Body of pancreas (tissue), 4 donors: ENCODE data around the gene ABCA13. TPM values are rescaled to one million over a fixed set of nuclear protein-coding genes. Genes with fewer than 3 reads are reported as not detected.

Experiments
- ATAC-seq: fragments of 150-250 bp; one replicate; pipeline ENCODE4 v1.9.1; 2016
- DNase-seq, 4 donors: peaks; one replicate each; pipeline ENCODE4 v3.0.0-alpha.2; 2019
- H3K27ac ChIP-seq, 4 donors: fragments of 200-600 bp; sonication (generic); 1 replicate in 3 of 4; 2 replicates in 1 of 4; pipeline versions ENCODE4 v1.5.1 to v1.6.1; 2016 to 2019; ENCODE audit warnings: mild to moderate bottlenecking in 1 of 4, mixed read lengths in 1 of 4, moderate library complexity in 1 of 4
- H3K27me3 ChIP-seq, 2 donors: fragments of 200-600 bp; sonication (generic); one replicate each; pipeline ENCODE4 v1.6.0; 2016; ENCODE audit warnings: mild to moderate bottlenecking in 1 of 2
- H3K36me3 ChIP-seq, 2 donors: fragments of 200-600 bp; sonication (generic); replicated peaks in 1 of 2; 2 replicates each; pipeline ENCODE4 v1.5.1; 2016; ENCODE audit warnings: low read depth in 2 of 2; ENCODE audit not compliant: insufficient read depth in 1 of 2
- H3K4me1 ChIP-seq: fragments of 200-600 bp; sonication (generic); one replicate; pipeline ENCODE4 v1.6.0; 2016
- H3K4me3 ChIP-seq, 2 donors: fragments of 200-600 bp; sonication (generic); 1 replicate in 1 of 2; 2 replicates in 1 of 2; pipeline ENCODE4 v1.5.1; 2016 to 2019
- H3K9me3 ChIP-seq, 3 donors: fragments of 200-600 bp; sonication (generic); 1 replicate in 2 of 3; 2 replicates in 1 of 3; pipeline ENCODE4 v1.5.1; 2016
- CTCF ChIP-seq, 7 experiments: fragments of 450-650 bp in 4 of 7; fragments of 200-600 bp in 3 of 7; sonication (generic) in 3 of 7; IDR thresholded peaks; one replicate each; pipeline ENCODE4 v1.5.1; 2016 to 2019; ENCODE audit warnings: antibody characterized with exemption in 7 of 7
- POLR2A ChIP-seq, 3 donors: fragments of 450-650 bp; IDR thresholded peaks; one replicate each; pipeline ENCODE4 v1.6.1; 2016; ENCODE audit warnings: antibody characterized with exemption in 3 of 3, mild to moderate bottlenecking in 2 of 3
- WGBS, 2 donors: methylation state at CpG; one replicate each; pipeline ENCODE4 v1.1.5; 2017; 5-methylcytosine and 5-hydroxymethylcytosine counted together
- intact Hi-C: fragments of 100-400 bp; cut with DNase I; formaldehyde crosslinking; loops from one replicate; pipeline ENCODE4 v1.15.1; 2023
- total RNA-seq, 2 donors: library from RNA; depleted of rRNA; stranded (reverse); fragments of >200 nt; gene quantifications; one replicate each; pipeline ENCODE4 v1.1.0, GENCODE V29; 2016

The ABCA13 gene
- total RNA-seq, 2 donors from 2014 or later: under 0.01 TPM

DNA sequence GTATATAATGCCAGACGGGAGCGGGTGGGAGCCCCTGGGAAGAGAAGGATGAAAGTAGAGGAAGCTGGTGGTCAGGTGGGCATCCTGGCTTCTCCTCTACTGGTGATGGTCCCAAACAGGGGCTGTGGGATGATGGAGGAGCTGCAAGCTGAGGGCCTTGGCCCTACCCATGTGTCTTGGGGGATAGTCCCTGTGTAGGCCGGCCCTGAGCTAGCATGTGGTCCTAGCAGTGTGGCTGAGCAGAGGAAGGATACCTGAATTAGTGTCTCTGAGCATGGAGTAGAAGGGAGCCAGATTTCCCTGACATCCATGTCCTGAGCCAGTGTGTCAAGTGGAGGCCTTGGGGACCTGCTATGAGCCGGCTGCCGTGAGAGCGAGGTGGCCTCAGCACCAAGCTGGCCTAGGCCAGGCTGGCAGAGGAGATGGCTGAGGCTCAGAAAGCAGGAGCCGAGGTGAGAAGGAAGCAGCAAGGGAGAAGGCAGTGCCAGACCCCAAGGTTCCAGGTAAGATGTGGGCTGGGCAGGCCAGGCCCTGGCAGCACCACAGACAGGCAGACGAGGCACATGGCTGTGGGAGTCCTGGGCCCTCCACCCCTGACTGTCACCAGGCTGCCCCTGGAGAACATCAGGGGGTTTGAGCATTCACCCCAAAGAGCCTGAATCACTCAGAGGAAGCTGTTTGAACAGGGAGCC is 150.2 kb downstream of the ABCA13 start:
- WGBS, 2 donors: 77 to 81% methylated on average over 7 to 8 of the region's 8 CpGs

GRCh38 chr7:48337012-48337621 is 165.9 kb downstream of the ABCA13 start:
- Histone ChIP-seq H3K4me3 (no peak overlapping the region), H3K9me3 (no peaks in the 10 kb centered on the region), H3K27me3 (no peaks in the 10 kb centered on the region), H3K4me1 (no peaks in the 10 kb centered on the region), H3K27ac (no peak overlapping the region), H3K36me3 (no peaks in the 10 kb centered on the region)
- 36 to 40% methylated on average over 5 of the region's 5 CpGs for WGBS, 2 donors
- ATAC-seq (no peak), DNase-seq (peak in 2 of 4 donors; percentile 13 to 18)
- intact Hi-C loops: no loop called here
- TF ChIP-seq POLR2A (IDR thresholded peaks at IDR 0.05) (no peak), CTCF (IDR thresholded peaks at IDR 0.05) (peak in 4 of 7 experiments; percentile 19 to 22 (median 22))

More for the DNA sequence above, 150.2 kb downstream of the ABCA13 start:
- H3K27ac ChIP-seq: no peak overlapping the region
- no peak for DNase-seq
- H3K9me3 ChIP-seq: peaks cover 0 to 3% (median 0%) of the 10 kb centered on the region in 3 donors
- intact Hi-C loops: no loop called here
- no peak for TF ChIP-seq CTCF (IDR thresholded peaks at IDR 0.05)
- TF ChIP-seq POLR2A (IDR thresholded peaks at IDR 0.05): no peak
- H3K36me3 ChIP-seq: no peaks in the 10 kb centered on the region
- H3K4me3 ChIP-seq: no peak overlapping the region
- H3K27me3 ChIP-seq: no peaks in the 10 kb centered on the region
- ATAC-seq: no peak
- H3K4me1 ChIP-seq: no peaks in the 10 kb centered on the region

- no peak for TF ChIP-seq CTCF (IDR thresholded peaks at IDR 0.05)
- TF ChIP-seq POLR2A (IDR thresholded peaks at IDR 0.05): no peak
- ATAC-seq (no peak), DNase-seq (no peak)
- H3K36me3 ChIP-seq: no peaks in the 10 kb centered on the region
- 41 to 42% methylated on average over 3 of the region's 3 CpGs for WGBS, 2 donors
- no peaks in the 10 kb centered on the region for H3K27me3 ChIP-seq
- intact Hi-C loops: no loop called here
- H3K9me3 ChIP-seq: no peaks in the 10 kb centered on the region
- no peak overlapping the region for H3K4me3 ChIP-seq
- H3K27ac ChIP-seq: no peak overlapping the region
- no peaks in the 10 kb centered on the region for H3K4me1 ChIP-seq
Observed at GRCh38 chr7:48337781-48338180, 166.5 kb downstream of the ABCA13 start.

DNA sequence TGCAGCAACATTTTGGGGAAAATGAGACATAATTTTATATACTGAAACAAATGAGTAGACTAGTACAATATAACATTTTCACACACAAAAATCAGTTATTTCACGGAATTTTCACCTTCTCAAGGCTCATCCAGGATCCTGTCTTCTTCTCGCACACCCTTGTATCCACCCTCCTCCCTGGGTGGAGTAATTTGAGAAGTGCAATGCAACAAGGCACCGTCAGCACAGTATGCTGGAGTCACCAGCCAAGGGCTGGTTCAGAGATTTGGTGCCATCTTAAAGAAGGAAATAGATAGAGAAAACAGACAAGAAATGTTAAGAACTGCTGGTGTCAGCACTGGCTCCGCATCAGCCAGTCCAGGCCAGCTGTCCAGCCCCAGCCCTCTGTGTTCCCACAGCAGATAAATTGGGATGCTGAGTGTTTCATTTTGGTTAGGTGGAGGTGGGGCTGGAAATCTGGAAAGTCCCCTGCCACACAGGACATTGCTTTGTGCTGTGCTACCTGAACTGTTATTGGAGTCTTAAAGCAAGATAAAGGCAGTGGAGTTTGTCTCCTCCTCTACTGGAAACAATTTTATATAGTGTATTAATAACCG is 176.1 kb downstream of the ABCA13 start:
- Histone ChIP-seq H3K27ac (no peak overlapping the region), H3K9me3 (no peaks in the 10 kb centered on the region), H3K4me1 (no peaks in the 10 kb centered on the region), H3K27me3 (no peaks in the 10 kb centered on the region), H3K4me3 (no peak overlapping the region), H3K36me3 (no peaks in the 10 kb centered on the region)
- DNase-seq (no peak), ATAC-seq (no peak)
- TF ChIP-seq CTCF (IDR thresholded peaks at IDR 0.05) (no peak), POLR2A (IDR thresholded peaks at IDR 0.05) (no peak)
- WGBS, 2 donors: 61 to 66% methylated on average over 5 of the region's 5 CpGs
- intact Hi-C loops: no loop called here
